HG03432 (cell line): ENCODE results near the gene ARHGEF7.
A peak's percentile ranks its signal among the peaks of the same experiment; 100 is the strongest.

Experiments
- ATAC-seq: cut with Tn5 transposase; IDR thresholded peaks from one replicate; pipeline ENCODE4 v1.9.1; 2021; ENCODE audit warnings: mild to moderate bottlenecking, moderate library complexity; ENCODE audit not compliant: unreplicated experiment

ARHGEF7 gene

GRCh38 chr13:111288276-111288675 lies 173.2 kb downstream of the ARHGEF7 start:
- no peak for ATAC-seq

- ATAC-seq: no peak
These were observed 174.1 kb downstream of the ARHGEF7 start for GRCh38 chr13:111289251-111289650.

- no peak for ATAC-seq
These were observed 176.8 kb downstream of the ARHGEF7 start for GRCh38 chr13:111291908-111292307.

- ATAC-seq: no peak
These were observed 177.8 kb downstream of the ARHGEF7 start for GRCh38 chr13:111292710-111293485.

- no peak for ATAC-seq
These were observed 180.8 kb downstream of the ARHGEF7 start for GRCh38 chr13:111295886-111296285.

GRCh38 chr13:111296417-111296816 lies 181.3 kb downstream of the ARHGEF7 start:
- ATAC-seq: no peak

GRCh38 chr13:111298214-111298975 lies 183.3 kb downstream of the ARHGEF7 start:
- no peak for ATAC-seq

- no peak for ATAC-seq
These were observed 187.1 kb downstream of the ARHGEF7 start for GRCh38 chr13:111302045-111302726.

- no peak for ATAC-seq
These were observed 188.4 kb downstream of the ARHGEF7 start for GRCh38 chr13:111303559-111303958.

- ATAC-seq: peak; percentile 93
These were observed 189.0 kb downstream of the ARHGEF7 start for GRCh38 chr13:111304041-111304544.

- ATAC-seq: no peak
These were observed 189.6 kb downstream of the ARHGEF7 start for GRCh38 chr13:111304603-111305289.

- ATAC-seq: no peak
These were observed 198.0 kb downstream of the ARHGEF7 start for GRCh38 chr13:111312944-111313590.

- no peak for ATAC-seq
These were observed 198.9 kb downstream of the ARHGEF7 start for GRCh38 chr13:111313911-111314425.

- ATAC-seq: no peak
These were observed 199.7 kb downstream of the ARHGEF7 start for GRCh38 chr13:111314852-111315251.

GRCh38 chr13:111315347-111315995 lies 200.4 kb downstream of the ARHGEF7 start:
- no peak for ATAC-seq

- ATAC-seq: no peak
These were observed 201.1 kb downstream of the ARHGEF7 start for GRCh38 chr13:111316161-111316730.

- ATAC-seq: no peak
These were observed 202.0 kb downstream of the ARHGEF7 start for GRCh38 chr13:111317042-111317550.

- no peak for ATAC-seq
These were observed 202.6 kb downstream of the ARHGEF7 start for GRCh38 chr13:111317571-111318345.
